ENCODE results near the gene SPON2. TPM values are rescaled to one million over a fixed set of nuclear protein-coding genes. Genes with fewer than 3 reads are reported as not detected.

SPON2 gene
- total RNA-seq, 2 donors from 2014 or later = 7.0 to 8.2 TPM

GRCh38 chr4:1213336-1213995, 41.1 kb upstream of the SPON2 start:
- Mint-ChIP-seq H3K27ac (no peak overlapping the region), H3K36me3 (ENCODE audit: insufficient read depth in 2 of 2) (peaks cover 3 to 12% of the 10 kb centered on the region in 2 donors), H3K4me3 (no peak overlapping the region), H3K9me3 (no peaks in the 10 kb centered on the region), H3K27me3 (ENCODE audit: low read depth) (no peaks in the 10 kb centered on the region), H3K4me1 (ENCODE audit: low read depth) (peaks cover 22% of the 10 kb centered on the region)
- DNase-seq (no peak), ATAC-seq (replicated peaks in 1 of 2) (no peak)

- H3K9me3 Mint-ChIP-seq = no peaks in the 10 kb centered on the region
- H3K4me1 Mint-ChIP-seq (ENCODE audit: low read depth) = peaks cover 15% of the 10 kb centered on the region
- no peaks in the 10 kb centered on the region for H3K27me3 Mint-ChIP-seq (ENCODE audit: low read depth)
- no peak for DNase-seq
- no peak overlapping the region for H3K27ac Mint-ChIP-seq
- no peak for ATAC-seq (replicated peaks in 1 of 2)
- no peak overlapping the region for H3K4me3 Mint-ChIP-seq
- peaks cover 2 to 5% of the 10 kb centered on the region in 2 donors for H3K36me3 Mint-ChIP-seq (ENCODE audit: insufficient read depth in 2 of 2)
Observed at GRCh38 chr4:1212546-1213335, 40.4 kb upstream of the SPON2 start.

DNA sequence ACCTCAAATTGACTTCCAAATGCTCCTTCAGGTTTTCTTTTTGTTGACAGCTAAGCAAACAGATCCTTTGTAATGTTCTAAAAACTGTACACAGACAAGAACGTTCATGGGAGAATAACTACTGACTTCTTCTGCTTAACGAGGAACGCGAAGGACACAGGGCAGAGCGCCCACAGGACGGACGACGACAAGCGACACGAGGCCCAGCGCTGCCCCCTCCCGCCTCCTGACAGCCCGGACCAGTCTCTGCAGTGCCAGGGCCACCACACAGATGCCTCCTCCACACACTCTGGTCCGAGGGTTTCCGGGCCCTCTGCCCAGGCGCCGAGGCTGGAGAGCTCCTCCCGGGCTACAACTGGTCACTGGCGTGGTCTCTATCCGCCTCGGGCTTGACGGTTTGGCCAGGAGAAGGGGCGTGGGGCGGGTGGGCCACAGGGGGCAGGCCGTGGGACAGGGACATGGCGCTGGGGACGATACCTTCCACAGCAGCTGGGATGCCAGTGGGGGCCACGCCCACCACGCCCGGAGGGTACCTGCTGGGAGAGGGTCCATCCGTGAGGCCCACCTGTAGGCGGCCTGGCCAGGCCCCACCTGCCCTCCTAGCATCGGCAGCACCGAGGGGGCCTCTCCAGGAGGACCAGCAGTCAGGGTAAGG, 39.6 kb upstream of the SPON2 start:
- H3K4me3 Mint-ChIP-seq = no peak overlapping the region
- H3K4me1 Mint-ChIP-seq (ENCODE audit: low read depth) = peaks cover 8% of the 10 kb centered on the region
- H3K36me3 Mint-ChIP-seq (ENCODE audit: insufficient read depth in 2 of 2) = no peaks in the 10 kb centered on the region
- H3K27ac Mint-ChIP-seq = no peak overlapping the region
- no peak for DNase-seq
- H3K27me3 Mint-ChIP-seq (ENCODE audit: low read depth) = no peaks in the 10 kb centered on the region
- no peaks in the 10 kb centered on the region for H3K9me3 Mint-ChIP-seq
- ATAC-seq (replicated peaks in 1 of 2) = no peak

DNA sequence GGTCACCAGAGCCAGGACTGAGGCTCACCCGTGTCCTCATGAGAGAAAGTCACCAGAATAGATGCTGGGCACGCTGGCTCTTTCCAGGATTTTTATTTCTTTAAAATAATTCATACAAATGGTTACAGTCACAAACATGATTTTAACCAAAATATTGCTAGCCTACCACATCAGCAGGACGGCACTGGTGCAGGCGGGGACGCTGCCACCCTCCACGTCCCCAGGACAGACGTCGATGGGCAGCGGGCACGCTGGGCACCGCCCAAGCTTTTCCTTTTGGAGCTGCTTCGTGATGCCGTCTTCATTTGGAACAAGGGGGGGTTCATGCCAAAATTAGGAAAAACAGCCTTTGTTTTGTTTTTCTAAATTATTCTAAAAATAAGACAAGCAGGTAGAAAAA, 39.0 kb upstream of the SPON2 start:
- peaks cover 1% of the 10 kb centered on the region for H3K4me1 Mint-ChIP-seq (ENCODE audit: low read depth)
- no peaks in the 10 kb centered on the region for H3K27me3 Mint-ChIP-seq (ENCODE audit: low read depth)
- no peak overlapping the region for H3K27ac Mint-ChIP-seq
- ATAC-seq (replicated peaks in 1 of 2) (no peak), DNase-seq (no peak)
- no peaks in the 10 kb centered on the region for H3K36me3 Mint-ChIP-seq (ENCODE audit: insufficient read depth in 2 of 2)
- no peak overlapping the region for H3K4me3 Mint-ChIP-seq
- no peaks in the 10 kb centered on the region for H3K9me3 Mint-ChIP-seq

GRCh38 chr4:1210971-1211370, 38.6 kb upstream of the SPON2 start:
- Mint-ChIP-seq H3K27ac (no peak overlapping the region), H3K4me1 (ENCODE audit: low read depth) (no peaks in the 10 kb centered on the region), H3K9me3 (no peaks in the 10 kb centered on the region)

GRCh38 chr4:1210241-1210841, 38.0 kb upstream of the SPON2 start:
- ATAC-seq (replicated peaks in 1 of 2) (no peak), DNase-seq (no peak)
- Mint-ChIP-seq H3K27me3 (ENCODE audit: low read depth) (no peaks in the 10 kb centered on the region), H3K4me1 (ENCODE audit: low read depth) (no peaks in the 10 kb centered on the region), H3K9me3 (no peaks in the 10 kb centered on the region), H3K27ac (no peak overlapping the region), H3K36me3 (ENCODE audit: insufficient read depth in 2 of 2) (no peaks in the 10 kb centered on the region), H3K4me3 (no peak overlapping the region)

More at GRCh38 chr4:1210971-1211370, 38.6 kb upstream of the SPON2 start:
- DNase-seq (no peak), ATAC-seq (replicated peaks in 1 of 2) (no peak)
- H3K4me3 Mint-ChIP-seq = no peak overlapping the region
- H3K36me3 Mint-ChIP-seq (ENCODE audit: insufficient read depth in 2 of 2) = no peaks in the 10 kb centered on the region
- no peaks in the 10 kb centered on the region for H3K27me3 Mint-ChIP-seq (ENCODE audit: low read depth)

DNA sequence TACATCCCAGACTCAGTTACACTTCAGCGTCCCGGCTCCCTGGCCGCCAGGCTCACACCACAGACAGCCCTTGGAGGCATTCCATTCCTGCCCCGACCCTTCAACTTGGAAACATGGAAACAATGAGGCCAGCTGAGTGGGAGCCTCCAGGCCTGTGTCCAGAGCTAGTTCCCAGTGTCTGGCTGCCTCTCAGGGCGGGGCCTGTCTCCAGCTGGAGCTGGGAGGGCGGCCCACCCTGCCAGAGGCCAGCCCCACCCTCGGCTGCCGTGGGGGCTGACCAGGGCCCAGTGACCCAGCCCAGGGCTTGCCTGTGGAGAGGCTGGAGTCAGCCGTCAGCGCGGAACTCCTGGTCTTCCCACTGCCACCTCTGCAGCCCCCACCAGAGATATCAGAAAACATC, 37.4 kb upstream of the SPON2 start:
- DNase-seq (no peak), ATAC-seq (replicated peaks in 1 of 2) (no peak)
- no peak overlapping the region for H3K27ac Mint-ChIP-seq
- H3K4me1 Mint-ChIP-seq (ENCODE audit: low read depth) = no peaks in the 10 kb centered on the region
- H3K36me3 Mint-ChIP-seq (ENCODE audit: insufficient read depth in 2 of 2) = no peaks in the 10 kb centered on the region
- no peaks in the 10 kb centered on the region for H3K27me3 Mint-ChIP-seq (ENCODE audit: low read depth)
- no peak overlapping the region for H3K4me3 Mint-ChIP-seq
- H3K9me3 Mint-ChIP-seq = no peaks in the 10 kb centered on the region

DNA sequence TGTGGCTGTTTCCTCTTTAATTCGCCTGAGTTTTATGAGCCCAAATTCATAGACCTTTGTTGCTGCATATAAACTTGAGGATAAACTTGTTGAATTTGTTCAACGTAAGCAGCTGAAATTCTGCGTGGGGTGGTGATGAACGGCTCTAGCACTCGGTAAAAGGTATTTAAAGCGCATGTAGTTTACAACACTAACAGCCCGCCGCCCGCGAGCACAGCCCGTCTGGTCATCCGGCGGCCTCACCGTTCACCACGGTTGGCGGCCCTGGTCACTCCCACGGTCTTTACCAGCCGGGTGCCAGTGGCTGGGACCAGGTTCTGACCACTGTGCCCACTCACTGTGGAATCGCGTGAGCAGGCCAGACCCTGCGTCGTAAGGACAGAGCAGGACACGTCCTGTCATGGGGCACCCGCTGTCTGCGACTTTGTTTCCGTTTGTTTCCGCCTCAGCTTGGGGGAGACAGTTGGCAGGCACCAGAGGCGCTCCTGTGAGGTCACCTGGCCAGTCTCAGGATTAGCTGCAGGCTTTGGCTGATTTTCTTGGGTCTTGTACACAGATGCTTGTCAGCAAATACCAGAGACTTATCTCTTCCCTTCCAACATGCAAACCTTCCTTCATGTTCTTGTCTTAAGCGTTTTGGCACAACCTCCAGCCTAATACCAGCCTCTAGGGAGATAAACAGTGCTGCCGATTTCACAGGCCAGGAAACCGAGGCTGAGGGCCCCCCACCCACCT, 36.8 kb upstream of the SPON2 start:
- no peaks in the 10 kb centered on the region for H3K9me3 Mint-ChIP-seq
- no peaks in the 10 kb centered on the region for H3K27me3 Mint-ChIP-seq (ENCODE audit: low read depth)
- no peak overlapping the region for H3K27ac Mint-ChIP-seq
- DNase-seq (no peak), ATAC-seq (replicated peaks in 1 of 2) (no peak)
- H3K4me1 Mint-ChIP-seq (ENCODE audit: low read depth) = no peaks in the 10 kb centered on the region
- no peak overlapping the region for H3K4me3 Mint-ChIP-seq
- H3K36me3 Mint-ChIP-seq (ENCODE audit: insufficient read depth in 2 of 2) = no peaks in the 10 kb centered on the region

GRCh38 chr4:1208266-1208961, 36.0 kb upstream of the SPON2 start:
- DNase-seq (no peak), ATAC-seq (replicated peaks in 1 of 2) (peak; percentile 17 to 27)
- no peak overlapping the region for H3K27ac Mint-ChIP-seq
- H3K4me1 Mint-ChIP-seq (ENCODE audit: low read depth) = peaks cover under 1% of the 10 kb centered on the region
- no peak overlapping the region for H3K4me3 Mint-ChIP-seq
- no peaks in the 10 kb centered on the region for H3K36me3 Mint-ChIP-seq (ENCODE audit: insufficient read depth in 2 of 2)
- H3K9me3 Mint-ChIP-seq = no peaks in the 10 kb centered on the region
- H3K27me3 Mint-ChIP-seq (ENCODE audit: low read depth) = no peaks in the 10 kb centered on the region

DNA sequence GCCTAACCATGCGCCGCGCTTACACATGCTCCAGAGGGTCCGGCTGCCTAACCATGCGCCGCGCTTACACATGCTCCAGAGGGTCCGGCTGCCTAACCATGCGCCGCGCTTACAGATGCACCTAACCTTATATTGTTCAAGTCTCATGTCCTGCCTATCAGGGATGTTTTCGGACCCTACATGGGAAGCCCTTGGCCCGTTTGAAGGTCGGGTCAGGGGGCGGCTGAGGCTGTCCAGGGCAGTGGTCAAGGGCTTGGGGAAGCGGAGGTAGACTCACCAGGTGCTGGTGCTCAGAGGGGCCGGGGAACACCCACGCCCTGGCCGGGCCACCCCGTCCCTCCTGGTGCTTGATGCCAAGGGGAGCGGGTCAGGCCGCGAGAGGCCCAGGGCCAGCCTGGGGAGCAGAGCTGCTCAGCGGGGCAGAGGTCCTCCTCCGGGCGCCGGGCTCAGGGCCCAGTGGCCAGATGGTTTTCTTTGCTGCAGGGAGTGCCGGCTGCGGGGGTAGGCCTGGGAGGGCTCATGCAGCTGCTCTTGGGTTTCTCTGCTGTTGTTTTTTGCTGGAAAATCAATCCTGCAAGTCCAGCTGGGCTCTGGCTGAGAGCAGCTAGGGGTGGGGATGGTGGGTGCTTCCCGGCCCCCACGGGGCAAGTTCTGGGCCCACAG, 35.4 kb upstream of the SPON2 start:
- Mint-ChIP-seq H3K27ac (no peak overlapping the region), H3K4me3 (no peak overlapping the region), H3K27me3 (ENCODE audit: low read depth) (no peaks in the 10 kb centered on the region), H3K36me3 (ENCODE audit: insufficient read depth in 2 of 2) (no peaks in the 10 kb centered on the region), H3K9me3 (no peaks in the 10 kb centered on the region), H3K4me1 (ENCODE audit: low read depth) (peaks cover 7% of the 10 kb centered on the region)
- DNase-seq = no peak
- ATAC-seq (replicated peaks in 1 of 2) = no peak

- Mint-ChIP-seq H3K27me3 (ENCODE audit: low read depth) (no peaks in the 10 kb centered on the region), H3K27ac (peak overlapping the region; percentile 19), H3K4me3 (no peak overlapping the region), H3K4me1 (ENCODE audit: low read depth) (peaks cover 13% of the 10 kb centered on the region), H3K9me3 (no peaks in the 10 kb centered on the region), H3K36me3 (ENCODE audit: insufficient read depth in 2 of 2) (no peaks in the 10 kb centered on the region)
- ATAC-seq (replicated peaks in 1 of 2) (no peak), DNase-seq (no peak)
Observed at GRCh38 chr4:1207157-1207470, 34.7 kb upstream of the SPON2 start.
